Natural killer cell (primary cell): ENCODE measurements around the gene OR1N1. TPM values are rescaled to one million over a fixed set of nuclear protein-coding genes. Genes with fewer than 3 reads are reported as not detected.

Source experiments
- ATAC-seq, 3 donors: fragments of 150-1000 bp in 2 of 3; fragments of 200-7000 bp in 1 of 3; cut with Tn5 transposase; 1 replicate in 1 of 3; 2 replicates in 2 of 3; pipeline ENCODE4 v1.10.0; 2021; ENCODE audit warnings: mild to moderate bottlenecking in 2 of 3, moderate library complexity in 2 of 3
- DNase-seq, 2 donors: peaks; one replicate each; pipeline versions ENCODE4 v3.0.0 to v3.0.0-alpha.2; 2013 to 2021; ENCODE audit warnings: mixed read lengths in 1 of 2
- H3K27ac ChIP-seq: one replicate; pipeline ENCODE4 v1.5.1; 2013; ENCODE audit warnings: mild to moderate bottlenecking, low read length
- H3K27me3 ChIP-seq: one replicate; pipeline ENCODE4 v1.6.1; 2013; ENCODE audit warnings: low read length; ENCODE audit not compliant: control insufficient read depth, insufficient read depth
- H3K36me3 ChIP-seq: one replicate; pipeline ENCODE4 v1.6.1; 2013; ENCODE audit warnings: low read length; ENCODE audit not compliant: control insufficient read depth, insufficient read depth
- H3K4me1 ChIP-seq: one replicate; pipeline ENCODE4 v1.6.1; 2013; ENCODE audit warnings: low read length; ENCODE audit not compliant: control insufficient read depth, insufficient read depth
- H3K4me3 ChIP-seq: one replicate; pipeline ENCODE4 v1.5.1; 2013; ENCODE audit warnings: low read length
- H3K9me3 ChIP-seq: one replicate; pipeline ENCODE4 v1.6.1; 2013; ENCODE audit warnings: low read length; ENCODE audit not compliant: control insufficient read depth, insufficient read depth
- H3K27ac Mint-ChIP-seq, 2 donors: one replicate each; pipeline ENCODE4 v1.8.0; 2022; ENCODE audit warnings: mild to moderate bottlenecking in 2 of 2, mixed read lengths in 2 of 2, moderate library complexity in 1 of 2
- H3K27me3 Mint-ChIP-seq, 2 donors: one replicate each; pipeline ENCODE4 v1.8.0; 2022; ENCODE audit warnings: low read depth in 2 of 2, mixed read lengths in 2 of 2
- H3K36me3 Mint-ChIP-seq: one replicate; pipeline ENCODE4 v1.8.0; 2022; ENCODE audit warnings: mixed read lengths
- H3K4me1 Mint-ChIP-seq, 2 donors: one replicate each; pipeline ENCODE4 v1.8.0; 2022; ENCODE audit warnings: mixed read lengths in 2 of 2
- H3K4me3 Mint-ChIP-seq: one replicate; pipeline ENCODE4 v1.8.0; 2022; ENCODE audit warnings: mild to moderate bottlenecking, moderate library complexity, mixed read lengths
- H3K9me3 Mint-ChIP-seq, 2 donors: one replicate each; pipeline ENCODE4 v1.8.0; 2022; ENCODE audit warnings: mixed read lengths in 2 of 2
- CTCF ChIP-seq: fragments of 200-600 bp; IDR thresholded peaks from one replicate; pipeline ENCODE4 v1.8.0; 2022; ENCODE audit warnings: antibody characterized with exemption
- WGBS: methylation state at CpG from one replicate; pipeline ENCODE4 v1.1.7; 2013; ENCODE audit warnings: missing lambda C conversion rate; ENCODE audit not compliant: insufficient coverage; 5-methylcytosine and 5-hydroxymethylcytosine counted together
- intact Hi-C: fragments of 100-400 bp; cut with micrococcal nuclease; formaldehyde crosslinking; loops from one replicate; pipeline ENCODE4 v1.14.2; 2022
- total RNA-seq, 4 donors: library from RNA; stranded (reverse); fragments of 120-200 nt in 1 of 4; gene quantifications; one replicate each; pipeline versions ENCODE4 v1.2.3 to v1.2.4, GENCODE V29; 2013 to 2022

Gene OR1N1
- total RNA-seq, 3 donors from 2014 or later (not counting 1 experiment from before 2014, with no cell fraction given), result not detected

GRCh38 chr9:122526602-122527001 lies 491 bp downstream of the OR1N1 start:
- no peak overlapping the region for H3K27ac ChIP-seq
- H3K4me1 ChIP-seq, result no peaks in the 10 kb centered on the region
- Mint-ChIP-seq H3K9me3 (no peaks in the 10 kb centered on the region), H3K36me3 (no peaks in the 10 kb centered on the region), H3K4me3 (no peak overlapping the region), H3K27me3 (peaks cover 12 to 40% of the 10 kb centered on the region in 2 donors), H3K27ac (no peak overlapping the region), H3K4me1 (no peaks in the 10 kb centered on the region)
- intact Hi-C loops, result no loop called here
- H3K27me3 ChIP-seq, result no peaks in the 10 kb centered on the region
- no peaks in the 10 kb centered on the region for H3K36me3 ChIP-seq
- DNase-seq, result no peak
- H3K9me3 ChIP-seq, result no peaks in the 10 kb centered on the region
- TF ChIP-seq CTCF, result no peak
- WGBS, result 87% methylated on average over 10 of the region's 10 CpGs
- ATAC-seq, result no peak
- H3K4me3 ChIP-seq, result no peak overlapping the region

- Histone ChIP-seq H3K4me3 (no peak overlapping the region), H3K27me3 (no peaks in the 10 kb centered on the region), H3K4me1 (no peaks in the 10 kb centered on the region), H3K27ac (no peak overlapping the region), H3K9me3 (no peaks in the 10 kb centered on the region), H3K36me3 (no peaks in the 10 kb centered on the region)
- WGBS, result 89% methylated on average over 3 of the region's 3 CpGs
- no peak for DNase-seq
- TF ChIP-seq CTCF, result no peak
- Mint-ChIP-seq H3K27ac (no peak overlapping the region), H3K27me3 (peaks cover 11 to 28% of the 10 kb centered on the region in 2 donors), H3K36me3 (no peaks in the 10 kb centered on the region), H3K4me1 (no peaks in the 10 kb centered on the region), H3K9me3 (no peaks in the 10 kb centered on the region), H3K4me3 (no peak overlapping the region)
- no peak for ATAC-seq
- intact Hi-C loops, result no loop called here
Observed at GRCh38 chr9:122519376-122519775, 7.7 kb downstream of the OR1N1 start.

GRCh38 chr9:122518841-122519240 lies 8.3 kb downstream of the OR1N1 start, which contains the start of gene OR1J4:
TSS of gene OR1J4 (plus strand) at chr9:122519141. CDS start at chr9:122519141, 0 bp downstream.
- DNase-seq (no peak), ATAC-seq (no peak)
- H3K4me3 ChIP-seq, result no peak within 1 kb of the TSS
- no peaks in the 10 kb centered on the region for H3K9me3 ChIP-seq
- Mint-ChIP-seq H3K27me3 (peaks cover 11 to 24% of the 10 kb centered on the region in 2 donors), H3K27ac (no peak within 1 kb of the TSS), H3K4me1 (no peaks in the 10 kb centered on the region), H3K9me3 (no peaks in the 10 kb centered on the region), H3K4me3 (no peak within 1 kb of the TSS), H3K36me3 (no peaks in the 10 kb centered on the region)
- no peaks in the 10 kb centered on the region for H3K36me3 ChIP-seq
- H3K27ac ChIP-seq, result no peak within 1 kb of the TSS
- intact Hi-C loops, result no loop called here
- TF ChIP-seq CTCF, result no peak
- no peaks in the 10 kb centered on the region for H3K4me1 ChIP-seq
- 88% methylated on average over 4 of the region's 4 CpGs for WGBS
- no peaks in the 10 kb centered on the region for H3K27me3 ChIP-seq

DNA sequence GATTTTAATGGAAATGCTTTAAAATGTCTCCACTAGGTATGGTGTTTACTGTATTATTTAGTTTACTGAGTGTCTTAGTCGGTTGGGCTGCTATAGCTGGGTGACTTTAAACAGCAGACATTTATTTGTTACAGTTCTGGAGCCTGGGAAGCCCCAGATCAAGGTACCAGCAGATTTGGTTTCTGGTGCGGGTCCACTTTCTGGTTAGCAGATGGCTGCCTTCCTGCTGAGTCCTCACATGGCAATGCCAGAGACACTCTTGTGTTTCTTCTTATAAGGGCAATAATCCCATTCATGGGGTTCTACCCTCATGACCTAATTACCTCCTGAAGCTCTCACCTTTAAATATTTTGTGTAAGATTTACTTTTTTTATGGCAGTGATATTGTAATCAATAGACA lies 8.9 kb downstream of the OR1N1 start:
- no peaks in the 10 kb centered on the region for H3K36me3 ChIP-seq
- H3K27me3 ChIP-seq, result no peaks in the 10 kb centered on the region
- intact Hi-C loops, result no loop called here
- no peak overlapping the region for H3K4me3 ChIP-seq
- H3K4me1 ChIP-seq, result no peaks in the 10 kb centered on the region
- Mint-ChIP-seq H3K27me3 (peaks cover 10 to 24% of the 10 kb centered on the region in 2 donors), H3K4me1 (no peaks in the 10 kb centered on the region), H3K27ac (no peak overlapping the region), H3K36me3 (no peaks in the 10 kb centered on the region), H3K9me3 (no peaks in the 10 kb centered on the region), H3K4me3 (no peak overlapping the region)
- H3K27ac ChIP-seq, result no peak overlapping the region
- no peaks in the 10 kb centered on the region for H3K9me3 ChIP-seq
- DNase-seq (no peak), ATAC-seq (no peak)
- WGBS, result 57% methylated on average over 2 of the region's 2 CpGs
- no peak for TF ChIP-seq CTCF
